NOMO-1 treated with dmso at 0.1 percent for 144 hours (cell line): ENCODE data around the gene VPS16.
"Not testable (repeated sequence)": the region's sequence is repeated elsewhere in the genome, so short reads cannot be mapped to it uniquely, and the experiment has no call there.

ENCODE experiments used
- DNase-seq: peaks from one replicate; lab custom pipeline; 2025; ENCODE audit not compliant: unreplicated experiment; lab: John Stamatoyannopoulos, UW

The VPS16 gene

DNA sequence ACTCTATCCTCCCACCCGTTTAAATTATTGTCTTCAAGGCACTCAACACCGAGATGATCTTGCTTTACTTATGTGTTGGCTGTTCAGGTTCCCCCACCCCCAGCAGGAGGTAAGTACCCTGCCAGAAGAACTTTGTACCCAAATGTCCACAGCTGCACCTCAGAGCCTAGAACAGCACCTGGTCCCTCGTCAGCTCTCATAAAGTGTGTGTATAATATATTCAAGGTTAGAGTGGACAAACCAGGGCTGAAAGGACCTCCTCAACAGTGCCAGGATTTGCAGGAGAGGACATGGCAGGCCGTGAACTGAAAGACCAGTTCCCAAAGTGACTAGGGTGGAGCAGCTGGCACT lies 34.2 kb upstream of the VPS16 start:
- no peak for DNase-seq

DNA sequence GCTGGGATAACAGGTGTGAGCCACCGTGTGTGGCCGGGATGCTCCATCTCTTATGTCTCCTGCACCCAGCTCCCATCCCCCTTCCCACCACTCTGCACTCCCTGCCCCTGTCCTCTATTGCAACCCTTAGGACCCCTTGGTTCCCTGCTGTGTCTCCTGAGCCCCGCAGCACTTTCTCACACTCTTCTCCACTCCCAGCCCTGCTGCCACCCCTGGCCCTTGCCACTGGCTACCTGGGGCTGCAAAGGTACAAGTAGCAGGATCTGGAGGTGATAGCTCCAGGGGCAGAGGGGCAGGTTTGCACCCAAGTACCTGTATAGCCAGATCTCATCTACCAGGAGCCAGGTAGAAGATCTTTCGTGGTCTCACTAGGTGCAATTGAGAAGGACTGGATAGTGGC lies 33.5 kb upstream of the VPS16 start:
- DNase-seq: no peak

DNA sequence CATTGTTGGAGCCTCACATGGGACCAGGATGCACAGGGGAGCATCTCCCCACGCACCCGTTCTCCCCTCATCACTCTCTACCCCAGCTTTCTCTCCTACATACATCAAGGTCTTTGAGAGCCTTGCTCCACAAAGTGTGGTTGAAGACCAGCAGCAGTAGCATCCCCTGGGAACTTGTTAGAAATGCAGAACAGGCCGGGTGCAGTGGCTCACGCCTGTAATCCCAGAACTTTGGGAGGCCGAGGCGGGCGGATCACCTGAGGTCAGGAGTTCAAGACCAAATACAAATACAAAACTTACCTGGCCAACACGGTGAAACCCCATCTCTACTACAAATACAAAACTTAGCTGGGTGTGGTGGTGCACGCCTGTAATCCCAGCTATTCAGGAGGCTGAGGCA lies 32.6 kb upstream of the VPS16 start:
- not testable (repeated sequence) for DNase-seq

DNA sequence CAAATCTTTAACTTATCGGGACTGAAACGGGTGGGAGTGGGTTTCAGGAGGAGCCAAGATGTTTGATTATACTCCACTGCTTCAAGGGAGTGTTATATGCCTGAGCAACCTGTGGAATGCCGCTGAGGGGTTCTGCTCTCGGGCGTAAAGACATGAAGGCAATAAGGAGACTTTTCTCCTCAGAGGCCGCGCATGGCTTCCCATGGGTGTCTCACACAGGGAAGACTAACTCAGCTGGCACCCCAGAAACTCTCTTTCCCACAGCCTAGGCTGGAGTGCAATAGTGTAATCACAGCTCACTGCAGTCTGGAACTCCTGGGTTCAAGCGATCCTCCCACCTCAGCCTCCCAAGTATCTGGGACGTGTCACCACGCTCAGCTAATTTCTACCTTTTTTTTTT lies 30.9 kb upstream of the VPS16 start:
- no peak for DNase-seq

DNA sequence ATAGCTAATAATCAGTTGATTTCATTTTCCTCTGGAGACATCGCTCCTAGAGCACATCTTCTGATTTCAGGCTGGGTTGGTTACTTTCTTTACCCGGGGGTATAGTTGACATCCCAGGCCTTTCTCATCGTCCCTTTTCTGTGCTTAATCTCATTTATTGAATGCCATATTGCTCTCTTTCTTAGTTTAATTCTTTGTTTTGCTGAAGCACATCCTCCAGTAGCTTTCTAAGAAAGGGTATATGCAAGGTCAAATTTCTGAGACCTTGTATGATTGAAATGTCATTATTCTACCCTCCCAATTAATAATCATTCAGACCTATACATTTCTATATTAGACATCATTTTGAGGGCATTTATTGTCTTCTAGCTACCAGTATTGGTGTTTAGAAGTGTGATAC lies 28.4 kb upstream of the VPS16 start:
- no peak for DNase-seq

DNA sequence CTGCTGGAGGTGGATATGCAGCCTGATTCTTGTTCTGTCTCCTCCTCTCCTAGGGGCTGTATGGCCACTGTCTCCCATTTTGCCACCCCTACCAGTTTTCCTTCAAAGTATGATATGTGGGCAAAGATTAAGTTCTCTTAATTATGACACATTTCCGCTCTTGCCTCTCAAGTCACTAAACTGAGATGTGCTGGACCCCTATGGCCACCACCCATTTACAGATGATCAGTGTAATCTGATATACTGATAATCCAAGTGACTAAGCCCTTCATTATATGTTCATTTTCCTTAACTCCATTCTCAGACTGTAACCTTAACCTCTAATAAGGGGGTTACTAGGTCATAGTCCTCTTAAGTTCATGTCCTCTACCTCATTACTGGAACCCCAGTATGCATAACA lies 26.5 kb upstream of the VPS16 start:
- DNase-seq: no peak

DNA sequence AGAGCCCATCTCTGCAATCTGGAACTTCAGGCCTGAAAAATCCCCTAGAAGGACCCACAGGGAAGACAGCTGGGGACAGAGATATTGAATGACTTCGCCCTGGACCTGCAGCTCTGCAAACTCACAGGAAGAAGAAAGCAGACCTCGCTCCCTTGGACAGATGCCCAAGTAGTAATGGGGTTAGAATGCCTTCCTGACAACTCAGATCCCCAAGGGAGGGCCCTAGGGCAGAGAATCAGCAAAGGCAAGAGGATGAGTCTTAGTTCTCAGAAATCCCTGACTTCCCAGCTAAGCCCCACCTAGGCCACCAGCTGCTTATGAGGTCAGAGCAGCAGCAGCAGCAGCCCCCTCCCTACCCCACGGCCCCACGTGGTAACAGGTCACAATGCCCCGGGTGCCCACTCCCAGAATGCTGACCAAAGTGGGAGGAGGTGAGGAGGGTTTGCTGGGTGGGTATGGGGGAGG lies 25.9 kb upstream of the VPS16 start, which contains the start of gene C20orf141:
Gene C20orf141, plus strand, starts transcription at position 401 of the 465 bp plus-strand sequence. CDS start 198 bp downstream, outside the sequence.
- no peak for DNase-seq

DNA sequence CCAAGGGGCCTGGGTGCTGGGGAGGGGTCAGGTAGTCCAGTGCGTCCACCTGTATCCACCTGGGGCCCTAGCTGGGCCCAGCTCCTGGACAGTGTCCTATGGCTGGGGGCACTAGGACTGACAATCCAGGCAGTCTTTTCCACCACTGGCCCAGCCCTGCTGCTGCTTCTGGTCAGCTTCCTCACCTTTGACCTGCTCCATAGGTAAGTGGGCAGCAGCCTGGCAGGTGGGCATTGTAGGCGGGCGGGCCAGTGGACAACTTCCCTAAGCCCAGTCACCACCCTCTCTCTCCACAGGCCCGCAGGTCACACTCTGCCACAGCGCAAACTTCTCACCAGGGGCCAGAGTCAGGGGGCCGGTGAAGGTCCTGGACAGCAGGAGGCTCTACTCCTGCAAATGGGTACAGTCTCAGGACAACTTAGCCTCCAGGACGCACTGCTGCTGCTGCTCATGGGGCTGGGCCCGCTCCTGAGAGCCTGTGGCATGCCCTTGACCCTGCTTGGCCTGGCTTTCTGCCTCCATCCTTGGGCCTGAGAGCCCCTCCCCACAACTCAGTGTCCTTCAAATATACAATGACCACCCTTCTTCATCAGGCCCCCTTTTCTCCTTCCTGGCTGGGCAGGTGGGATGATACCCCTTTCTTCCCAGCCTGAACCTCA lies 25.2 kb upstream of the VPS16 start:
- DNase-seq: no peak

DNA sequence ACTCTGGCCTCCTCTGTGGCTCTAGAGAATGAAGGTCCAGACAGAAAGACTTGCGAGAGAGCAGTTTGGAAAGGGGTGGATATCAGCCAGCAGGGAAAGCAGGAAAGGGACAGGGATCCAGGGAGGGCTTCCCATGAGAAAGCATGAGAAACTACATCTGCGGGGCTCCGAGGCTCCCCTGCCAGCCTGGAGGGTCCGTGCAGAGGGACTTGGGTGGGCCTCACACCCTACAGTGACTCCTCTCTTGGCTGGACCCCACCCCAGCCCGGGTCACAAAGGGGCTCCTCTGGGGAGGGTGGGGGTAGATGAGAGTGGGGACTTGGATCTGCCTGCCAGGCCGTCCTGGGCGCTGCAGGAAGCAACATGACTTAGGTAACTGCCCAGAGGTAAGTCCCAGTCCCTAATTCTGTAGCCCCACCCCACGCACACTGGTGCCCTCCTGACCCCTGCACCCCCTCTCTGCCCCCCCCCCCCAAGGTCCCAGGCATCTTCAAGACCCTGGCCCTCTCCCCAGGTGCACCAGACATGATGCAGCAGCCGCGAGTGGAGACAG lies 24.4 kb upstream of the VPS16 start, which contains the start of gene TMEM239:
Gene TMEM239, plus strand, starts transcription at position 335 of the 553 bp plus-strand sequence. Its CDS starts 191 bp downstream, at position 526.
- no peak for DNase-seq

DNA sequence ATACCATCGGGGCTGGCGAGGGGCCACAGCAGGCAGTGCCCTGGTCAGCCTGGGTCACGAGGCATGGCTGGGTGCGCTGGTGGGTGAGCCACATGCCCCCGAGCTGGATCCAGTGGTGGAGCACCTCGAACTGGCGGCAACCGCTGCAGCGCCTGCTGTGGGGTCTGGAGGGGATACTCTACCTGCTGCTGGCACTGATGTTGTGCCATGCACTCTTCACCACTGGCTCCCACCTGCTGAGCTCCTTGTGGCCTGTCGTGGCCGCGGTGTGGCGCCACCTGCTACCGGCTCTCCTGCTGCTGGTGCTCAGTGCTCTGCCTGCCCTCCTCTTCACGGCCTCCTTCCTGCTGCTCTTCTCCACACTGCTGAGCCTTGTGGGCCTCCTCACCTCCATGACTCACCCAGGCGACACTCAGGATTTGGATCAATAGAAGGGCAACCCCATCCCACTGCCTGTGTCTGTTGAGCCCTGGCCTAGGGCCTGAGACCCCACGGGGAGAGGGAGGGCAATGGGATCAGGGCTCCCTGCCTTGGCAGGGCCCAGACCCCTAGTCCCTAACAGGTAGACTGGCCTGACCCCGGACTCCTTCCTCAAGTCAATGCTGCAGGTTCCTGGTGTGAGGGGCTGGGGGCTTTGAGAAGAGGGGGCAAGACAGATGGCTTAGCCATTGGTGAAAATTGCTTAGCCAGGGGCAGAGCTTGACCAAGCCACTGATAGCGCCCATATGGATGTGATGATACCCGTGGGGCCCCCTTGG lies 23.8 kb upstream of the VPS16 start:
- no peak for DNase-seq

DNA sequence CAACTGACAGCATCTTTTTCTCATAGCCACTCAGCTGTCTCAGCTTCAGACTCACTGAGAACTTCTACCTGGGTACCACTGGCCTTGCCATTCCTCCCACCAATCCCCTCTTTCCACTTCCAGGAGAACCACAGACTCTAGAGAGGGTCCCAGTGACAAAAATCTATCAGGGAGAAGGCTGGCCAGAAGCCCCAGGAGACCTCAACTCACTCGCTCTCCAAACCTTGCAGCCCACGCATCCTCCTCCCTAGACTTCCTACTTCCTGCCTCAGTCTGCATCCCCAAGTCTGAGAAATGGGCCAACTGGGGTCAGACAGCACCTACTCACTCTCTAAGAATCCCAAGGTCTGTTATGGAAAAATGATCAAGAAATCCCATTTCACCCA lies 23.2 kb upstream of the VPS16 start:
- DNase-seq: no peak

DNA sequence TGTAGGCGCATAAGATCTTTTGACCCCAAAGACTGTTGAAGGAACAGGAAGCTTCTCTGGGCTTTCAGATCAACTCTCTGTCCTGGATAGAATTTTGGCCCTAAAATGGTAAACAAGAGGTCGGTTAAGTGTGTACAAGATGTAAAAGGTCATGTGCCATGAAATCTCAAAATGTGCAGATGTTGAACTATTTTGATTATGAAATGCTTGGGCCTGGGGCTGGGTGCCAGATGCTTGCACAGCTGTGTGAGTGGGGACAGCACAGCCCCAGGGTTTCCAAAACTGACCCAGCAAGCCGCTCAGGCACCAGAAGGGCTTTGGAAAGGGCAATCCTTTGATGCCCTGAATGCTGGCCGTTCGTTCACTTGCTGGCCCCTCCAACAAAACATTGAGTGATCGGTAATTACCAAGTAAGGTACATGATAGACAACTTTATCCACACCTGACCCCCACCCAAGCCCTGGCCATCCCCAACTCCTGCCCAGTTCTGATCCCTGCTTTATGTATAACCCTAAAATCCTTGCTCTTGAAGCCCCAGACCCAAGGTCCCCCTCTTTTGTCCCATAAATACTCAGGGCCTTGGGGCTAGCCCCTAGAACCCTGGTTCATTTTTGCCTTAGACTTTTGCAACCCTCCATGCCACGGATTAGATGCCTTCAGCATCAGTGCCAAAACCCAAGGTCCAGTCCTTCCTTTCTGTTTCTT lies 22.5 kb upstream of the VPS16 start:
- no peak for DNase-seq

DNA sequence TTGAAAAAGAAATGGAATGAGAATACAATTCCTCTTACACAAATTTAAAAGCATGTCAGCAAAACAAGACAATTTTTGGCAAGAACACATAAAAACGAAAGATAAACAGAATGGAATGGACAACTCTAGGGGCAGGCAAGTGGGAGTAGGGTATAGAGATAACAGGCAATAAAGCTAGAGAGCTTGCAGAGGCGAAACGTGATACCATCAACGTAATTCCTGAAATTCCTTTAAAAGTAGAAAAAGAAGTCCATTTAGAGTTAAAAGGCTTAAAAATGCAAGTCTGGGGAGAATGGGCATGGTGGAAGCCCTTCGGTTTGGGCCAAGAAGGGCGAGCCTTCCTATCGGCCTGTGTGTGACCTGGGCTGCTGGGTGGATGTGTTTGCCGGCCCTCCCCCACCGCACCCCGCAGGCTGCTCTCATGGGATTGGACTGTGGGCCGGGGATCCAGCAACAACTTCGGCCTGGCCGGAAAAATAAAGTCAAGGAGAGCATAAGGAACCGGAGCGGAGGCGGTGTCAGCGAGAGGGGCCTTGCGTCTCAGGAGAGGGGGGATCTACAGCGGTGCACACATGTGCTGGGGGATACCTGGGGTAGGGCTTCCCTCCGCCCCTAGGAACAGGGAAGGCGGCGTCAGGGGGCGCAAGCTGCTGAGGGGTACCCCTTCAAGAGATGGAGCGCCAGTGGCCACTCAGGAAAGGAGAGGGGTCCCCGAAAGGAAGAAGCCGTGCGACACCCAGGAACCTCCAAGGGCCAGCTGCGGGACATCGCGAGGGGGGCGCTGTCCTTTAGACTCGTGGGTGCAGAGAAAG lies 20.3 kb upstream of the VPS16 start:
- no peak for DNase-seq

DNA sequence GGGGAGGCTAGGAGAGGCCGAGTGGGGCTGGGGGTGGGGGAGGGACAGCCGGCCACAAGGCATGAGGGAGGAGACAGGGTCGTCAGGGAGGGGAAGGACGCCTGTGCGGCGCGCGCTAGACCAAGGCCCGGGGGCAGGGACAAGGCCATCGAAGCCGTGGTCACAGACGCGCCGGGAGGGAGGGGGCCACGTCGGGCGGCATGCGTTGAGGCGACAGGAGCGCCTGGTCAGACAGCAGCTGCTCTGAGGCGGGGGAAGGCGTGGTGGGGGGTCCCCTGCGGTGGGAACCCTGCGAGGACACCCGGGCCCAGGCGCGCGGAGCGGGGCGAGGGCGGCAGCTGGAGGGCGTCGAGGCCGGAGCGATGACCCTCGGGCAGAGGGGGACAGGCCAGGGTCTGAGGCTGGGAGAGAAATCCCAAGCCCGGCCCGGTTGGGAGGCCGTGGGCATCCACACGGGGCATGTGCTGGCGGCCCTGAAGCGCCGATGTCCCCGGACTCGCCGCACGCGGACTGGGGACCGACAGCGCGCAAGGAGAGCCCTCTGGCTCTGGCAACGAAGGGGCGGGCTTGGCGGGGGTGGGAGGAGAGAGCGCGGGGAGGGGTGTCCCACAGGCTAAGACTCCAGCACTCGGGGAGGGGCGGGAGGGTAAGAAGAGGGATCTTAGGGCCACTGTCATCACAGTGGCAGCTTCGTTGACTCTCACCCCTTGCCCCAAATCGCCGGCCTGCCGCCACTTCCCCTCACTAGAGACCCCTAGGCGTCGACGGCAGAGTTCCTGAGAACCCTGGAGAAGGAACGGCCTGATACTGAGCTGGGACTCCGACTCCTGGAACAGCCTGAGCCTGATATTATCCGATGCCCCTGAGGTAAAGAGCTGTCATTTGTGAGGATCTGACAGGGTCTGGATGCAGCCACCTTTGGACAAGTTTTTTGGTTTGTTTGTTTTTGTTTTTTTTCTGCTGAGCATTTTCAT lies 19.4 kb upstream of the VPS16 start:
- no peak for DNase-seq

DNA sequence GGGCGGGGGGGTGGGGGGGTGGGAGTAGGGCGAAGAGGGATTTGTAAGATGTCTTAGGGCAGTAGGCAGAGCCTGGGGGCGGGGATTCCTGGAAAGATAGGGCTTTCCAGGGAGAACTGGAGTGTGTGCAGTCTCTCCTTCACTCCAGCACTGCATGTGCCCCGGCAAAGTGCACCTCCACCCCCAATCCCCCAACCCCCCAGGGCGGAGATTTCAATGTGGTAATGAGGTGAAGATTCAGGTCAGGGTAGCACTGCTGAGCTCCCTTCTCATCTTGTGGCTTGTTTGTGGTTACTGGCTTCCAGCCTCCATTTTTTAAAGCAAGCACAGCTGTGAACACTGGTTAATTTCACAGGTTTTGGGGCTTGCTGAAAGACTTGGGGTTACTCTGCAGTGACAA lies 18.5 kb upstream of the VPS16 start:
- DNase-seq: no peak

DNA sequence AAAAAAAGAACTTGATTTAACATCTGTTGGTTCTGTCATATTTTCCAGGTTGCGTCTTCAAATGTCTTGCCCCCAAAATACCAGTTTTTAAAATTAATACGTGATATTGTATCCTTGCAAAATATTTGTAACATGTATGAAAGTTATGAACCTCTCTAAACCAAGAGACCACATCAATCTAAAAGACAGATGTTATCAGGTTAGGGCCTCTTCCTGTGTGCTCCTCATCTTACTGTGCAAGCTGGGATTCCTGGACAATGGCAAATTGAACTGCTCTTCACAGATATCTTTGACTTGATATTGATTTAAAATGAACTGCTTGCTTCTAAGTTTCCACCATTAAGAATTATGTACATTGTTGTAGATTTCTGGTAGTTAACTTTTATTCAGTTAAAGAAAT lies 14.8 kb upstream of the VPS16 start:
- DNase-seq: no peak

DNA sequence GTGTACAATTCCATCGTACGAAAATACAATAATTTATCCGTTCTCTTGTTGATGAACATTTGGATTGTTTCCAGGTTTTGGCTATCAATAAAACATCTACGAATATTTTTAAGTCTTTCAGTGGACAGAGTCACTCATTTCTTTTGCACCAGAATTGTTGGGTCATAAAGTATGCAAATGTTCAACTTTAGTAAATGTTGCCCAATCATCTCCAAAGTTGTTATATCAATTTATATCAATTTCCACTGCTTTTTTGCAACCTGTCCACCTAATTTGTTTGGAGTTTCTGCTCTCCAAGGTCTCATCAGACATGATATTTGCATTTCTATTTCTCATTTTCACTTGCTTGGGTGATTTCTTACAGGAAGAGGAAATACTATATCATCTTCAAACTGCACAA lies 13.9 kb upstream of the VPS16 start:
- no peak for DNase-seq

DNA sequence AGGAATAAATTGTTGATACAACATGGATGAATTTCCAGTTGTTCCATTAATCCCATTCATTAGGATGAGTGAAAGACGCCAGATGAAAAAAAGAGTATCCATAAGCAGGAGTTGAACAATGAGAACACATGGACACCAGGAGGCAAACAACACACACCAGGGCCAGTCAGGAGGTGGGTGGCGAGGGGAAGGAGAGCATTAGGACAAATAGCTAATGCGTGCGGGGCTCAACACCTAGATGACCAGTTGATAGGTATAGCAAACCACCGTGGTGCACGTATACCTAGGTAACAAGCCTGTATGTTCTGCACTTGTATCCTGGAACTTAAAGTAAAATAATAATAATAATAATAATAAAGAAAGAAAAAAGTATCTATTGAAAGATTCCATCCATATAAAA lies 11.2 kb upstream of the VPS16 start:
- no peak for DNase-seq

DNA sequence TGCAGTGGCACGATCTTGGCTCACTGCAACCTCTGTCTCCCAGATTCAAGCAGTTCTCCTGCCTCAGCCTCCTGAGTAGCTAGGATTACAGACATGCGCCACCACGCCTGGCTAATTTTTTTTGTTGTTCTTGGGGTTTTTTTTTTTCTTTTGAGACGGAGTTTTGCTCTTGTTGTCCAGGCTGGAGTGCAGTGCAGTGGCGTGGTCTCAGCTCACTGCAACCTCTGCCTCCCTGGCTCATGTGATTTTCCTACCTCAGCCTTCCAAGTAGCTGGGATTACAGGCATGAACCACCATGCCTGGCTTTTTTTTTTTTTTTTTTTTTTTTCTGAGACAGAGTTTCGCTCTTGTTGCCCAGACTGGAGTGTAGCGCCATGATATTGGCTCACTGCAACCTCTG lies 9.3 kb upstream of the VPS16 start:
- not testable (repeated sequence) for DNase-seq

DNA sequence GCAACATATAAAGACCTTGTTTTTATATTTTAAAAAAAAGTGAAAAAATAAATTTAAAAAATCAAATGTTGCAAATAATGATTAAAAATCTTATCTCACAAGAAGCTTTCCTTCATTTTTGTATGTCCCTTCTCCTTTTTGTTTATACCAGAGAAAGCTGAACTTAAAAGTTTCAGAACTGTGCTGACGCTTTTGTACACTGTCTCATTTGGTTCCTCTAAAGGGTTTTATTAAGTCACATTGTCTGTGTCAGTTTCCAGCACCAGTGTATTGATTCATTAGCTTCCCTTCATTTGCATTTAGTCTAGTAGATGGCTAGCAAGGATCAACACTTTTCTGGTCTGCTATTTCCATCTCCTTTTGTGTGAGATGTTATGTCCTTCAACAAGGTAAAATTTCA lies 6.8 kb upstream of the VPS16 start:
- no peak for DNase-seq
